ENCODE data around the gene RANBP17.

- no peak for TF ChIP-seq CTCF (IDR thresholded peaks at IDR 0.05)
- no peak for TF ChIP-seq FOXJ3 (CRISPR knock-in tag; IDR thresholded peaks at IDR 0.05)
- no peak for TF ChIP-seq TEAD4 (IDR thresholded peaks at IDR 0.05; ENCODE audit: borderline replicate concordance, insufficient read depth)
- no peak for TF ChIP-seq FOXM1 (IDR thresholded peaks at IDR 0.05; ENCODE audit: low read depth)
Measured at GRCh38 chr5:171226864-171227263, 365.0 kb downstream of the RANBP17 start.

All from SK-N-SH (cell line).